Spleen (tissue), 7 donors: ENCODE results near the gene ECHDC3.

ENCODE experiments used
- CTCF ChIP-seq, 11 experiments: fragments of 200-600 bp in 7 of 11; fragments of 450-650 bp in 4 of 11; sonication (generic) in 4 of 11; IDR thresholded peaks in 8 of 11; conservative IDR thresholded peaks in 3 of 11; 1 replicate in 7 of 11; 2 replicates in 4 of 11; pipeline versions ENCODE4 v1.4.0 to v1.8.0; 2016 to 2021; ENCODE audit warnings: antibody characterized with exemption in 11 of 11, inconsistent platforms in 4 of 11, mild to moderate bottlenecking in 1 of 11
- POLR2A ChIP-seq, 3 donors: fragments of 450-650 bp; IDR thresholded peaks; one replicate each; pipeline ENCODE4 v1.5.1; 2017; ENCODE audit warnings: antibody characterized with exemption in 3 of 3, mild to moderate bottlenecking in 1 of 3
- POLR2AphosphoS5 ChIP-seq, 3 donors: sonication (generic); formaldehyde crosslinking; IDR thresholded peaks; one replicate each; pipeline ENCODE4 v1.5.1; 2017; ENCODE audit warnings: antibody characterized with exemption in 3 of 3
- donor health status: DM: no; HTN: no; CAD: no; lungs with moderate emphysema.
- donor health status: DM: no; HTN: no; CAD: no.
- donor health status: DM: no; HTN: no; CAD: no.

GRCh38 chr10:11762706-11763500 lies 20.7 kb downstream of the ECHDC3 start:
- TF ChIP-seq POLR2A (IDR thresholded peaks at IDR 0.05) (no peak), POLR2AphosphoS5 (IDR thresholded peaks at IDR 0.05) (no peak), CTCF (IDR thresholded peaks at IDR 0.05 in 8 of 11, conservative IDR thresholded peaks at IDR 0.05 in 3 of 11) (no peak)
